HG03159 (cell line): Measurements from ENCODE around the gene ADSS2.
"Not testable (repeated sequence)": the region's sequence is repeated elsewhere in the genome, so short reads cannot be mapped to it uniquely, and the experiment has no call there.

Experiments
- ATAC-seq: cut with Tn5 transposase; IDR thresholded peaks from one replicate; pipeline ENCODE4 v1.9.1; 2021; ENCODE audit warnings: mild to moderate bottlenecking, moderate library complexity; ENCODE audit not compliant: unreplicated experiment

Gene ADSS2

GRCh38 chr1:244400974-244401373, 50.7 kb downstream of the ADSS2 start:
- no peak for ATAC-seq

GRCh38 chr1:244397131-244397530, 54.6 kb downstream of the ADSS2 start:
- ATAC-seq, result no peak

- ATAC-seq, result no peak
These were observed 55.7 kb downstream of the ADSS2 start for GRCh38 chr1:244395965-244396364.

- no peak for ATAC-seq
These were observed 56.6 kb downstream of the ADSS2 start for GRCh38 chr1:244394826-244395765.

- ATAC-seq, result no peak
These were observed 57.4 kb downstream of the ADSS2 start for GRCh38 chr1:244394346-244394745.

GRCh38 chr1:244393604-244394176, 58.0 kb downstream of the ADSS2 start:
- no peak for ATAC-seq

GRCh38 chr1:244391761-244392160, 59.9 kb downstream of the ADSS2 start:
- no peak for ATAC-seq

GRCh38 chr1:244388961-244389360, 62.7 kb downstream of the ADSS2 start:
- no peak for ATAC-seq

GRCh38 chr1:244387415-244387814, 64.3 kb downstream of the ADSS2 start:
- ATAC-seq, result no peak

- no peak for ATAC-seq
These were observed 65.1 kb downstream of the ADSS2 start for GRCh38 chr1:244386595-244386994.

GRCh38 chr1:244384066-244384465, 67.6 kb downstream of the ADSS2 start:
- ATAC-seq, result no peak

- ATAC-seq, result no peak
These were observed 68.3 kb downstream of the ADSS2 start for GRCh38 chr1:244383278-244383884.

GRCh38 chr1:244381878-244382565, 69.7 kb downstream of the ADSS2 start:
- ATAC-seq, result no peak

GRCh38 chr1:244376126-244376525, 75.6 kb downstream of the ADSS2 start:
- no peak for ATAC-seq

GRCh38 chr1:244375051-244375450, 76.7 kb downstream of the ADSS2 start:
- ATAC-seq, result no peak

- not testable (repeated sequence) for ATAC-seq
These were observed 77.2 kb downstream of the ADSS2 start for GRCh38 chr1:244374484-244374883.

- ATAC-seq, result no peak
These were observed 80.2 kb downstream of the ADSS2 start for GRCh38 chr1:244371242-244372141.

- no peak for ATAC-seq
These were observed 81.6 kb downstream of the ADSS2 start for GRCh38 chr1:244370060-244370637.

- ATAC-seq, result no peak
These were observed 82.3 kb downstream of the ADSS2 start for GRCh38 chr1:244369256-244370057.
